ENCODE data around the gene TOMM70. TPM values are rescaled to one million over a fixed set of nuclear protein-coding genes. Genes with fewer than 3 reads are reported as not detected.

TOMM70 gene
- total and polyA plus RNA-seq, 2 of the 13 experiments (the other 11 are each of a cell fraction or from before 2014, with no cell fraction given), result 27.0 to 77.2 TPM

DNA sequence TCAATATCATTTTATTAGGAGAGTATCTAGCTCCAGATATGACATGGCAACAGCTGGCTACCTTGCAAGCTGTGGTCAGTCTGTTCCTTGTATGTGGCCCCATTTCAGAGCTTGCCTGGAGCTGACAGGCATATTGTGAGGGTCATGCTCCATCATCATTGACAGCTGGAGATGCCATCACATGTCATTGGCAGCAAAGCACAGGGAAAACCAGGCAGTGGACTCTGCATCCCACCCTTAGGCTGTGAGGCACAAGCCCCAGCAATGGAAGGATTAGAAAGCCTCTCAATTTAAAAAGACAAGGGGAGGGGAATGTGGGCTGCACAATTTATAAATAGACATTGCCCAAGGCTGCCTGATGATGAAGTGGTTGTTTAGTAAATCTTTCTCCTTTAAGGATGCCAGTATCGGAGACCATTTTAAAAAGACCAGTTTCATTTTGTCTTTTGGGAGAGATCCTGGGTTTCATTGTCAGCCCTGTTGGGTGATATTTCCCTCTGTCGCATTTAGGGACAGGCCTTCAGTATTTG lies 28.4 kb upstream of the TOMM70 start:
- no peak for TF ChIP-seq GTF2F1 (IDR thresholded peaks at IDR 0.05; ENCODE audit: low read length)
- TF ChIP-seq TCF7L2 (IDR thresholded peaks at IDR 0.05; ENCODE audit: low read depth, low read length), result no peak
- TF ChIP-seq ZNF563 (CRISPR knock-in tag; IDR thresholded peaks at IDR 0.05), result no peak
- TF ChIP-seq JUNB (CRISPR knock-in tag; IDR thresholded peaks at IDR 0.05; ENCODE audit: borderline replicate concordance), result no peak
- TF ChIP-seq PCBP1 (IDR thresholded peaks at IDR 0.05; ENCODE audit: borderline replicate concordance, low read depth, low read length), result no peak
- TF ChIP-seq, protein P1, sequence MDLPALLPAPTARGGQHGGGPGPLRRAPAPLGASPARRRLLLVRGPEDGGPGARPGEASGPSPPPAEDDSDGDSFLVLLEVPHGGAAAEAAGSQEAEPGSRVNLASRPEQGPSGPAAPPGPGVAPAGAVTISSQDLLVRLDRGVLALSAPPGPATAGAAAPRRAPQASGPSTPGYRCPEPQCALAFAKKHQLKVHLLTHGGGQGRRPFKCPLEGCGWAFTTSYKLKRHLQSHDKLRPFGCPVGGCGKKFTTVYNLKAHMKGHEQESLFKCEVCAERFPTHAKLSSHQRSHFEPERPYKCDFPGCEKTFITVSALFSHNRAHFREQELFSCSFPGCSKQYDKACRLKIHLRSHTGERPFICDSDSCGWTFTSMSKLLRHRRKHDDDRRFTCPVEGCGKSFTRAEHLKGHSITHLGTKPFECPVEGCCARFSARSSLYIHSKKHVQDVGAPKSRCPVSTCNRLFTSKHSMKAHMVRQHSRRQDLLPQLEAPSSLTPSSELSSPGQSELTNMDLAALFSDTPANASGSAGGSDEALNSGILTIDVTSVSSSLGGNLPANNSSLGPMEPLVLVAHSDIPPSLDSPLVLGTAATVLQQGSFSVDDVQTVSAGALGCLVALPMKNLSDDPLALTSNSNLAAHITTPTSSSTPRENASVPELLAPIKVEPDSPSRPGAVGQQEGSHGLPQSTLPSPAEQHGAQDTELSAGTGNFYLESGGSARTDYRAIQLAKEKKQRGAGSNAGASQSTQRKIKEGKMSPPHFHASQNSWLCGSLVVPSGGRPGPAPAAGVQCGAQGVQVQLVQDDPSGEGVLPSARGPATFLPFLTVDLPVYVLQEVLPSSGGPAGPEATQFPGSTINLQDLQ (CRISPR knock-in tag; IDR thresholded peaks at IDR 0.05), result no peak
- no peak for TF ChIP-seq ZNF317 (CRISPR knock-in tag; IDR thresholded peaks at IDR 0.05)
- no peak for TF ChIP-seq ZNF558 (CRISPR knock-in tag; IDR thresholded peaks at IDR 0.05; ENCODE audit: borderline replicate concordance)
- no peak overlapping the region for H3K9ac ChIP-seq (ENCODE audit: insufficient read depth, low read depth, low read length)
- 94% methylated on average over 2 of the region's 2 CpGs for WGBS (ENCODE audit: low lambda C conversion rate)
- BruUV-seq (replicated peaks), result no TSS peak
- no peaks in the 10 kb centered on the region for H3K27me3 ChIP-seq (ENCODE audit: control insufficient read depth in 1 of 2, insufficient read depth in 2 of 2, low read length in 2 of 2)
- no peak overlapping the region for H3K27ac ChIP-seq (ENCODE audit: extremely low read length, insufficient read depth, low read length)
- peaks cover 0 to 1% of the 10 kb centered on the region in 2 experiments; a peak in 1 of 5 replicates for H3K36me3 ChIP-seq (replicated peaks in 1 of 2; ENCODE audit: control insufficient read depth in 1 of 2, insufficient read depth in 2 of 2, low read length in 2 of 2)
- ATAC-seq, result no peak
- no peaks in the 10 kb centered on the region for H3K9me3 ChIP-seq (ENCODE audit: low read length)
- H3K4me3 ChIP-seq (replicated peaks in 1 of 3; ENCODE audit: insufficient read depth in 1 of 3, low read depth in 2 of 3, low read length in 3 of 3), result no peak overlapping the region
- no peak overlapping the region for H2AFZ ChIP-seq (ENCODE audit: low read length)
- no peaks in the 10 kb centered on the region for H4K20me1 ChIP-seq (ENCODE audit: insufficient read depth, low read length)
- no peaks in the 10 kb centered on the region for H3K79me2 ChIP-seq (ENCODE audit: insufficient read depth, low read length)
- in situ Hi-C loops (cut with HindIII; ENCODE audit: extremely low pct_ligation_motif_present, low pct_unique_long_range_greater_than_20kb) (no loop called here), intact Hi-C loops (cut with micrococcal nuclease; ENCODE audit: unreplicated experiment) (no loop called here)
- no peaks in the 10 kb centered on the region; the same call in 1 of the 2 replicates for H3K4me1 ChIP-seq (ENCODE audit: insufficient read depth, low read length)
- no peak overlapping the region for H3K4me2 ChIP-seq (ENCODE audit: low read depth, low read length)
- no peak for FAIRE-seq
- POLR2A ChIA-PET, result no interaction called here
- CTCF ChIA-PET (ENCODE audit: low intra/inter-chr PET ratio, low total read pairs), result no interaction called here
- no peak for DNase-seq (ENCODE audit: low spot score)
